GM06990 (cell line): Measurements from ENCODE around the gene GULP1.

Experiments used
- DNase-seq: peaks from one replicate; pipeline ENCODE4 v3.0.0-alpha.2; 2011; ENCODE audit not compliant: insufficient read length; ENCODE audit errors: extremely low read depth
- H3K27me3 ChIP-seq: replicated peaks from 2 replicates; pipeline ENCODE4 v1.6.0; 2011; ENCODE audit warnings: low read length; ENCODE audit not compliant: control insufficient read depth, insufficient read depth
- H3K36me3 ChIP-seq: 2 replicates; pipeline ENCODE4 v1.5.1; 2011; ENCODE audit warnings: low read length; ENCODE audit not compliant: control insufficient read depth, insufficient read depth
- H3K4me3 ChIP-seq: replicated peaks from 2 replicates; pipeline ENCODE4 v1.5.1; 2011; ENCODE audit warnings: low read depth, mild to moderate bottlenecking, control low read depth, low read length
- CTCF ChIP-seq: IDR thresholded peaks from 2 replicates; pipeline ENCODE4 v1.5.1; 2011; ENCODE audit warnings: low read length, control low read depth, mild to moderate bottlenecking, inconsistent platforms; ENCODE audit not compliant: insufficient read depth, poor library complexity, severe bottlenecking

Gene GULP1

GRCh38 chr2:188519136-188519535 is 227.5 kb downstream of the GULP1 start:
- no peak for TF ChIP-seq CTCF
- DNase-seq: no peak
- no peaks in the 10 kb centered on the region for H3K36me3 ChIP-seq
- no peaks in the 10 kb centered on the region for H3K27me3 ChIP-seq
- no peak overlapping the region for H3K4me3 ChIP-seq

- H3K36me3 ChIP-seq: no peaks in the 10 kb centered on the region
- no peak for DNase-seq
- H3K27me3 ChIP-seq: no peaks in the 10 kb centered on the region
- no peak overlapping the region for H3K4me3 ChIP-seq
- TF ChIP-seq CTCF: no peak
These were observed 230.8 kb downstream of the GULP1 start for GRCh38 chr2:188522517-188522916.

GRCh38 chr2:188523919-188524318 is 232.2 kb downstream of the GULP1 start:
- Histone ChIP-seq H3K27me3 (no peaks in the 10 kb centered on the region), H3K36me3 (no peaks in the 10 kb centered on the region), H3K4me3 (no peak overlapping the region)
- TF ChIP-seq CTCF: no peak
- DNase-seq: no peak

- Histone ChIP-seq H3K27me3 (no peaks in the 10 kb centered on the region), H3K36me3 (no peaks in the 10 kb centered on the region), H3K4me3 (no peak overlapping the region)
- DNase-seq: no peak
- peak; percentile 72 for TF ChIP-seq CTCF
These were observed 232.9 kb downstream of the GULP1 start for GRCh38 chr2:188524519-188525113.

GRCh38 chr2:188526701-188527100 is 235.0 kb downstream of the GULP1 start:
- TF ChIP-seq CTCF: no peak
- no peak overlapping the region for H3K4me3 ChIP-seq
- no peak for DNase-seq
- no peaks in the 10 kb centered on the region for H3K27me3 ChIP-seq
- no peaks in the 10 kb centered on the region for H3K36me3 ChIP-seq

- TF ChIP-seq CTCF: no peak
- Histone ChIP-seq H3K4me3 (no peak overlapping the region), H3K27me3 (no peaks in the 10 kb centered on the region), H3K36me3 (no peaks in the 10 kb centered on the region)
- DNase-seq: no peak
These were observed 235.5 kb downstream of the GULP1 start for GRCh38 chr2:188527141-188527540.
